Fibroblast of lung (primary cell): Measurements from ENCODE around the gene SLIT3. TPM values are rescaled to one million over a fixed set of nuclear protein-coding genes. Genes with fewer than 3 reads are reported as not detected.

Experiments
- DNase-seq, 2 donors: peaks; one replicate each; pipeline versions ENCODE4 v3.0.0 to v3.0.0-alpha.2; 2010; ENCODE audit warnings: low read depth in 2 of 2
- H2AFZ ChIP-seq: 2 replicates; pipeline ENCODE4 v1.5.1; 2012; ENCODE audit warnings: low read length, control low read depth, inconsistent platforms
- H3K27ac ChIP-seq: 2 replicates; pipeline ENCODE4 v1.5.1; 2011; ENCODE audit warnings: low read length, control low read depth; ENCODE audit not compliant: insufficient read depth
- H3K27me3 ChIP-seq: 2 replicates; pipeline ENCODE4 v1.5.1; 2011; ENCODE audit warnings: mild to moderate bottlenecking, low read length; ENCODE audit not compliant: control insufficient read depth, insufficient read depth
- H3K36me3 ChIP-seq: 2 replicates; pipeline ENCODE4 v1.5.1; 2011; ENCODE audit warnings: low read length; ENCODE audit not compliant: control insufficient read depth, insufficient read depth
- H3K4me1 ChIP-seq: 2 replicates; pipeline ENCODE4 v1.5.1; 2011; ENCODE audit warnings: low read length; ENCODE audit not compliant: control insufficient read depth, insufficient read depth; ENCODE audit errors: extremely low read depth
- H3K4me2 ChIP-seq: 2 replicates; pipeline ENCODE4 v1.5.1; 2011; ENCODE audit warnings: low read length, control low read depth; ENCODE audit not compliant: insufficient read depth; ENCODE audit errors: extremely low read depth
- H3K4me3 ChIP-seq, 4 experiments: fragments of 200-600 bp in 1 of 4; sonication (generic) in 1 of 4; replicated peaks in 1 of 4; 2 replicates each; pipeline ENCODE4 v1.5.1; 2011 to 2016; ENCODE audit warnings: low read length in 4 of 4, low read depth in 3 of 4, mild to moderate bottlenecking in 3 of 4, control low read depth in 2 of 4, inconsistent platforms in 1 of 4, mixed read lengths in 1 of 4; ENCODE audit not compliant: insufficient read depth in 1 of 4; ENCODE audit errors: control extremely low read depth in 1 of 4
- H3K79me2 ChIP-seq: 2 replicates; pipeline ENCODE4 v1.5.1; 2012; ENCODE audit warnings: mild to moderate bottlenecking, low read length, inconsistent platforms; ENCODE audit not compliant: control insufficient read depth, insufficient read depth
- H3K9ac ChIP-seq: 2 replicates; pipeline ENCODE4 v1.5.1; 2011; ENCODE audit warnings: mild to moderate bottlenecking, low read length, control low read depth; ENCODE audit not compliant: insufficient read depth
- H3K9me3 ChIP-seq: 2 replicates; pipeline ENCODE4 v1.5.1; 2012; ENCODE audit warnings: low read depth, low read length; ENCODE audit not compliant: control insufficient read depth, insufficient read depth
- H4K20me1 ChIP-seq: 2 replicates; pipeline ENCODE4 v1.5.1; 2011; ENCODE audit warnings: low read length; ENCODE audit not compliant: control insufficient read depth, insufficient read depth; ENCODE audit errors: extremely low read depth
- EZH2 ChIP-seq: IDR thresholded peaks from 2 replicates; pipeline ENCODE4 v1.5.1; 2012; ENCODE audit warnings: low read length, control low read depth, mild to moderate bottlenecking; ENCODE audit errors: missing control alignments
- polyA plus RNA-seq, 2 donors: library from polyadenylated mRNA; depleted of rRNA in 1 of 2; stranded (reverse) in 1 of 2; unstranded in 1 of 2; fragments of >200 nt; gene quantifications; 2 replicates each; pipeline ENCODE4 v1.2.1, GENCODE V29; 2011 to 2012; ENCODE audit warnings: missing spikeins in 1 of 2
- total RNA-seq: library from RNA; depleted of rRNA; stranded (reverse); fragments of >200 nt; gene quantifications from 2 replicates; pipeline ENCODE4 v1.2.1, GENCODE V29; 2014
- TF ChIP-seq, protein P1 (sequence below), 2 donors: IDR thresholded peaks in 1 of 2; conservative IDR thresholded peaks in 1 of 2; 1 replicate in 1 of 2; 2 replicates in 1 of 2; pipeline ENCODE4 v1.5.1; 2011 to 2012; ENCODE audit warnings: low read length in 2 of 2, control low read depth in 1 of 2, inconsistent platforms in 1 of 2, low read depth in 1 of 2, mild to moderate bottlenecking in 1 of 2

The SLIT3 gene
- total and polyA plus RNA-seq, 2 donors (not counting 1 experiment from before 2014, with no cell fraction given) = 1.6 to 4.6 TPM

DNA sequence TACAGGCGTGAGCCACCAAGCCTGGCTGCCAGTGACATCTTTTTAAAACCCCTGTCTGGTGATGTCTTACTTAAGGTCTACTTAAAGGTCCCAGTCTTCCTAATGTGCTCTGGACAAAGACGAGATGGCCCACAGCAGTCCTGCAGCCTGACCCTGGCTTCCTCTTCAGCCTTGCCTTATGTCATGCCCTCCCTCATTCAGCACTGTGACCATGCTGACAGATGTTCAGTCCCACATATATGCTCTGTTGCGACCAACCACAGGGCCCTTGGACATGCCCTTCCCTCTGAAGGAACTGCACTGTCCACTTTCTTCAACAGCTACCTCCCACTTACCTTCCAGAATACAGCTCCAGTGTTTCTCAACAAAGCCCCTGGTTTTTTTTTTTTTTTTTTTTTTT is 548.9 kb downstream of the SLIT3 start:
- H3K4me1 ChIP-seq = no peaks in the 10 kb centered on the region
- H3K27ac ChIP-seq = no peak overlapping the region
- DNase-seq = no peak
- H3K36me3 ChIP-seq = no peaks in the 10 kb centered on the region
- H3K79me2 ChIP-seq = no peaks in the 10 kb centered on the region
- H4K20me1 ChIP-seq = no peaks in the 10 kb centered on the region
- no peak overlapping the region for H3K4me3 ChIP-seq
- H2AFZ ChIP-seq = no peak overlapping the region
- no peak for TF ChIP-seq EZH2
- TF ChIP-seq, protein P1, sequence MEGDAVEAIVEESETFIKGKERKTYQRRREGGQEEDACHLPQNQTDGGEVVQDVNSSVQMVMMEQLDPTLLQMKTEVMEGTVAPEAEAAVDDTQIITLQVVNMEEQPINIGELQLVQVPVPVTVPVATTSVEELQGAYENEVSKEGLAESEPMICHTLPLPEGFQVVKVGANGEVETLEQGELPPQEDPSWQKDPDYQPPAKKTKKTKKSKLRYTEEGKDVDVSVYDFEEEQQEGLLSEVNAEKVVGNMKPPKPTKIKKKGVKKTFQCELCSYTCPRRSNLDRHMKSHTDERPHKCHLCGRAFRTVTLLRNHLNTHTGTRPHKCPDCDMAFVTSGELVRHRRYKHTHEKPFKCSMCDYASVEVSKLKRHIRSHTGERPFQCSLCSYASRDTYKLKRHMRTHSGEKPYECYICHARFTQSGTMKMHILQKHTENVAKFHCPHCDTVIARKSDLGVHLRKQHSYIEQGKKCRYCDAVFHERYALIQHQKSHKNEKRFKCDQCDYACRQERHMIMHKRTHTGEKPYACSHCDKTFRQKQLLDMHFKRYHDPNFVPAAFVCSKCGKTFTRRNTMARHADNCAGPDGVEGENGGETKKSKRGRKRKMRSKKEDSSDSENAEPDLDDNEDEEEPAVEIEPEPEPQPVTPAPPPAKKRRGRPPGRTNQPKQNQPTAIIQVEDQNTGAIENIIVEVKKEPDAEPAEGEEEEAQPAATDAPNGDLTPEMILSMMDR (conservative IDR thresholded peaks at IDR 0.05 in 1 of 2, IDR thresholded peaks at IDR 0.05 in 1 of 2; ENCODE audit: low read depth in 1 of 2, low read length in 2 of 2) = no peak
- H3K4me2 ChIP-seq = no peak overlapping the region
- H3K9me3 ChIP-seq = no peaks in the 10 kb centered on the region
- H3K9ac ChIP-seq = no peak overlapping the region
- no peaks in the 10 kb centered on the region for H3K27me3 ChIP-seq

- Histone ChIP-seq H4K20me1 (no peaks in the 10 kb centered on the region), H3K4me1 (no peaks in the 10 kb centered on the region), H3K36me3 (no peaks in the 10 kb centered on the region), H2AFZ (no peak overlapping the region), H3K27me3 (no peaks in the 10 kb centered on the region), H3K79me2 (no peaks in the 10 kb centered on the region), H3K27ac (no peak overlapping the region), H3K9me3 (no peaks in the 10 kb centered on the region), H3K9ac (no peak overlapping the region), H3K4me2 (no peak overlapping the region), H3K4me3 (no peak overlapping the region)
- TF ChIP-seq, protein P1 (conservative IDR thresholded peaks at IDR 0.05 in 1 of 2, IDR thresholded peaks at IDR 0.05 in 1 of 2; ENCODE audit: low read depth in 1 of 2, low read length in 2 of 2) = no peak
- no peak for TF ChIP-seq EZH2
- DNase-seq = no peak
These were observed 550.0 kb downstream of the SLIT3 start for GRCh38 chr5:168750926-168751325.

GRCh38 chr5:168749391-168750100 is 551.4 kb downstream of the SLIT3 start:
- no peaks in the 10 kb centered on the region for H3K27me3 ChIP-seq
- H4K20me1 ChIP-seq = no peaks in the 10 kb centered on the region
- no peaks in the 10 kb centered on the region for H3K4me1 ChIP-seq
- no peaks in the 10 kb centered on the region for H3K9me3 ChIP-seq
- DNase-seq = no peak
- H3K4me3 ChIP-seq = no peak overlapping the region
- H3K27ac ChIP-seq = no peak overlapping the region
- no peak overlapping the region for H3K4me2 ChIP-seq
- H2AFZ ChIP-seq = no peak overlapping the region
- no peaks in the 10 kb centered on the region for H3K79me2 ChIP-seq
- H3K36me3 ChIP-seq = no peaks in the 10 kb centered on the region
- TF ChIP-seq, protein P1 (conservative IDR thresholded peaks at IDR 0.05 in 1 of 2, IDR thresholded peaks at IDR 0.05 in 1 of 2; ENCODE audit: low read depth in 1 of 2, low read length in 2 of 2) = no peak
- no peak for TF ChIP-seq EZH2
- H3K9ac ChIP-seq = no peak overlapping the region
